HG03097 (cell line): ENCODE measurements around the gene C9orf43.

ENCODE experiments used
- ATAC-seq: cut with Tn5 transposase; IDR thresholded peaks from one replicate; pipeline ENCODE4 v1.9.1; 2021; ENCODE audit not compliant: unreplicated experiment, low FRiP score

The C9orf43 gene

DNA sequence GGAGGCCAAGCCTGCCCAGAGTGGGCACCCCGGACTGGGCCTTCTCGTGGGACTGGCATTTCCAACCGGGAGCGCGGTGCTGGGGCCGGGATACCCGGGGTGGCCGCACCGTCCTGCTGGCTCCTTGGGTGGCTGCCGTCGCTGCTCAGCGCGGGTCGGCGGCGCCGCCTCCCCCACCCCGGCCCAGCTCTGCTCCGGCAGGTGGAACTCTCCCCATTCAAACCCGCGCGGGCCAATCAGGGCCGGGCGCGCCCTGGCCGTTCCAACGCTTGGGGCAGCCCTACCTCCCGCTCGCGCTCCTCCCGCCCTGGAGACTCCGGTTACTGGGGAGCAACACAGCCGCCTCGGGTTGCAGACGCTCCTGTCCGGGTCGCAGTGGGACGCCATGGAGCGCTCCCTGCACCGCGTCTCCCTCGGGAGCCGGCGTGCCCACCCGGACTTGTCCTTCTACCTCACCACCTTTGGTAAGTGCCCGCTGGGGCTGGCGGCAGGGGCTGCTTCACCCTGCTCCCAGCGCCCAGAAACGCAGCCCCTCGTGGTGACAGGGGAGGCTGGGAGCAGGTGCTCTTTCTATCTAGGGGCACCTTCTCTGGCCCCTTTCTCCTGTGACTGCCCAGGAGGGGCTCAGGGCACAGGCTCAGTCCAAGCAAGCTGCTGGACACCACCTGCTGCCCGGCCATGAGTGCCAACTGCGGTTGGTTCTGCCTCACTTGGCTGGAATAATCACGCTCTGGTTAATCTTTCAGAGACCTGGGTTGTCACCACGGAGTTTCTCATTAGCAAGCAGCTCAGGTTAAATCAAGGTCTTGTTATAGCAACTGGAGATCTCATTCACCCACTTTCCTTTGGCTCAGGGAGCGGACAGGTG lies 53.1 kb downstream of the C9orf43 start, which contains the start of gene RGS3:
TSS of gene RGS3 (plus strand) at position 310 of the 868 bp plus-strand sequence. CDS start at position 386, 76 bp downstream.
- no peak for ATAC-seq

DNA sequence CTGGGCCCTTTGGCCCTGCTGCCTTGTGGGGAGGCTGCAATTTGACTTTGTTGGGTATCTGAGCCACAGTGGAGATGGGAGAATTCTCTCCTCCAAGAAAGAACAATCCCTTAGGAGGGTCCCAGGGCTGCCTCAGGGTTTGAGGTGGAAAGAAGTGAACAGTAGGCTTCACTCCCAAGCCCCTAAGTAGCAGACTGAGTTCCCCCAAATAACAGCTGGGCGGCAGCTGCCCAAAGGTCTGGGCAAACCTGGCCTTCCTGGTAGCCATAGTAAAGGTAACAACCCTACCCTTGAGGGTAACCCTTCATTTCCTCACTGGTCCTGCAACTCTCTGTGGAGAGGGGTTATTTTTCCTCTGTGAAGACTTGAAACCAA lies 53.7 kb downstream of the C9orf43 start:
- ATAC-seq = no peak

DNA sequence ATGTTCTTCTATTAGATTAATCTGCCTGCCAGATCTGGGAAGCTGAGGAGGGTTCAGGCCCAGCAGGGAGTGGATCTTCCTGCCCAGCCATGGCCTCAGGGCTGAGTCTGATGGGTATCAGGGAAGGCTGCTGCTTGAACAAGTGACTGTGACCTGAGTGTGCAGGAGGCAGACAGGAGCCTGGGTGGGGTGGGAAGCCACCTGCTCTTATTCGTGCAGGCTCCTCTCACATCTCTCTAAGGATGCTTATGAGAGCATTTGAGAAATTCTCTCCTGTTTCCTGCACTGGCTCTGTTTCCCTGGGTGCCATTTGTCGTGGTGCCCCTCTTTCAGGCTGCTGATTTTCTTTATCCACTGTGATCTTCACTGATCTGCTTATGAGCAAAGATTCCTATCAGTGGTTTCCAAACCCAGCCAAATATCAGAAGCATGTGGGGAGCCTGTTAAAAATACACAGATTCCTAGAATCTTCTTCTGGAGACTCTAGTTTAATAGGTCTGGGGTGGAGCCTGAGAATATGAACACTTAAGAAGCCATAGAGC lies 55.1 kb downstream of the C9orf43 start:
- ATAC-seq = no peak

DNA sequence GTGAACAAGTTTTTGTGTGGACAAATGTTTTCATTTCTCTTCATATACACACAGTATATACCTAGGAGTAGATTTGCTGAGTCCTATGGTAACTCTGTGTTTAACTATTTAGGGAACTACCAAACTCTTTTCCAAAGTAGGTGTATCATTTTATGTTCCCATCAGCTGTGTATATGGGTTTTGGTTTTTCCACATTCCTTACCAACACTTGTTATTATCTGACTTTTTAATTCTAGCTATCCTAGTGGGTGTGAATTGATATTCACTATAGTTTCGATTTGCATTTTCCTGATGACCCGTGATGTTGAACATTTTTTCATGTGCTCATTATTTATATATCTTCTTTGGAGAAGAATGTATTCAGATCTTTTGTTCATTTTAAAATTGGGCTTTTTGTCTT lies 56.6 kb downstream of the C9orf43 start:
- no peak for ATAC-seq

DNA sequence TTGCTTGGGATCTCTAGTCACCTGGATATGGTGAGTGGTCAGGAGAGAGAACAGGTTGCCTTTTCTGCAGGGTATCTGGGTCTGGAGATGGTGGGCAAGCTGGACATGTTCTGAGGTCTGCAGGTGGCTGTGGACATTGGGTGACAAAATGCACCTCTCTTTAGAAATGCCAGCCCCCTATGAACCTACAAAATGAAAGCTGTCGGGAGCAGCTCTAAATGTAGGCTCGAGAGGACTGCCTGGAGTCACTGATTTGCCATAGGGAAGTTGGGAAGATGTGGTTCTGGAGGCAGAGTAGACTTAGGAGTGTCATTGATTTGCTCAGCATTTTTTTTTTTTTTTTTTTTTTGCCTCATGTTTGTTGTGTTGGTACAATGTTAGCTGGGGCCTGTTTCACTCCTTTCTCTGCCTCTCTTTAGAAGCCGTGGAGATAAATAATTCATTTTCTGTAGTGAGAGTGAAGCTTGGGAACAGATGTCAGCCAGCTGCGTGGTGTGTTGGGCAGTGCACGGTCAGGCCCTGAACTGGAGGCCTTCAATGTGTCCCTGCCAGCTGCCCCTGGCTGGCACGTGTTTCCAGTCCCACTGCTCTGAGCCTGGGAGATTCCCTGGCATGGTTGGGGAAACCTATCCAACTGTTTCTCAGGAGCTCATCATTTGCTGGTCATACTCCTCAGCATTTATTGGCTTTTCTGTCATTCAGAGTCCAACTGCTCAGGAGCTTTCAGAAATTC lies 58.3 kb downstream of the C9orf43 start:
- no peak for ATAC-seq

DNA sequence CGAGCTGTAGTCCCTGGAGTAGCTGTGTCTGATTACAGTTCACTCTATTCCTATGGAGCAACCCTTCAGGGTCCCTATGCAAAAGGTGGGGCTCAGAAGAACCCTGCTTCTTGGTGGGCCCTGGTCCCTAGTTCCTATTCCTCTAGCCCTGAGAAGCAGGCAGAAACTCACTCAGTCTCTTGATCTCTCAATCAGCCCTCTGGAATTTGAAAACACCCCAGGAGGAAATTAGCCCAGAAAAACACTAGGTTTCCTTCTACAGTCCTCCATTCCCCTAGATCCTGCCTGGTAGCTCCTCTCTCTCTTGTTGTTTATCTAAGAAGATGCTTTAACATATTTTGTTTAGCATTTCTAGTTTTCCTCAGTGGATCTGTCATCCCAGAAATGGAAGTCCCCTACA lies 60.6 kb downstream of the C9orf43 start:
- no peak for ATAC-seq

DNA sequence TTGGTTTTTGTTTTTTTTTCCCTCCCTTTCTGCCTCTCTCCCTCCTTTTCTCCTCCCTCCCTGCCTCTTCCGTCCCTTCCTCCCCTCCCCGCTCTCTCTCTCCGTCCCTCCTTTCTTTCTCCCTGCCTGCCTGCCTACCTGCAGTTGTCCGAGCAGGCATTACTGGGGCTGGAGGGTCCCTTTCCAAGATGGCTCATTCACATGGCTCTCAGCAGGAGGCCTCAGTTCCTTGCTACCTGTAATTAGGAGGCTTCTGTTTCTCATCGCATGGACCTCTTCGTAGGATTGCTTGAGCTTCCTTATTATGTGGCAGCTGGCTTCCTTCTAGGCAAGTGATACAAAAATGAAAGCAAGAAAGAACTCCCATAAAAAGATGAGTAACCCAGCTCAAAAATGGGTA lies 61.0 kb downstream of the C9orf43 start:
- no peak for ATAC-seq

DNA sequence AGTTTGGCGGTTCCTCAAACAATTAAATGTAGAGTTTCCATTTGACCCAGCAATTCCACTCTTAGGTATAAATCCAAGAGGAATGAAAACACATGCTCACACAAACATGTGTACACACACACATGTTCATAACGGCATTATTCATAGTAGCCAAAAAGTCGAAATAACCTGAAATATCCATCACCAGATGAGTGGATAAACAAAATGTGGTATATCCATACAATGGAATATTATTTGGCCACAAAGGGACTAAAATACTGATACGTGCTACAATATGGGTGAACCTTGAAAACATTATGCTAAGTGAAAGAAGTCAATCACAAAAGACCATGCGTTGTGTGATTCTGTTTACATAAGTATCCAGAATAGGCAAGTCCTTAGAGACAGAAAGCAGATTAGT lies 61.7 kb downstream of the C9orf43 start:
- ATAC-seq = no peak

DNA sequence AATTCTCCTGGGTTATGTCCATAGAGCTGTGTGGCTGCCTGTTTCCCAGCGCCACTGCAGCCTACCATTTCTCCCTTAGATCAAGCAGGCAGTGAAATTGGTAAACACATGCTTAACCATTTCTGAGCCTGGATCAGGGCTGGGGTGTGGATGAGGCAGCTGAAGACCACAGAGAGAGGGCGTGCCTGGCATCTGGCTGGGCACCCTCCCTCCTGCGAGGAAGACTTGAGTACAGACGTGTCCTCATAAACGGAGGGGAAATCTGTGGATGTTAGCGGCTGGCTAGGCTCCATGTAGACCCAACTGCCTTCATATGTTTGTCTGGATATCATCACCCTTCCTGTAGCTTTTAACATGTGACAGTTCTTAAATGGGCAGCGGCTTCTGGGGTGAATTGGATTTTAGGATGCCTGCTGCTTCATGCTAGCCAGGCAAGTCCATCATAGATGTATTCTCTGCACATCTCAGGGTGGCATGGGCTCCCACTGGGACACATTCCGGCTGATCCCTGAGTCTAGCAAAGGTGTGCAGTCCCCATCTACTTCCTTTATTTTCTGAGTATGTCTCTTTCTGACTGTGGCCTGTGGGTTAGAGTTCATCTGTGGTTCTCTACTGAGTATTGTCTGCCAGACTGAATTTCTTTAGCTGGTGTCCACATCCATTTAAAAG lies 63.9 kb downstream of the C9orf43 start:
- ATAC-seq = no peak

DNA sequence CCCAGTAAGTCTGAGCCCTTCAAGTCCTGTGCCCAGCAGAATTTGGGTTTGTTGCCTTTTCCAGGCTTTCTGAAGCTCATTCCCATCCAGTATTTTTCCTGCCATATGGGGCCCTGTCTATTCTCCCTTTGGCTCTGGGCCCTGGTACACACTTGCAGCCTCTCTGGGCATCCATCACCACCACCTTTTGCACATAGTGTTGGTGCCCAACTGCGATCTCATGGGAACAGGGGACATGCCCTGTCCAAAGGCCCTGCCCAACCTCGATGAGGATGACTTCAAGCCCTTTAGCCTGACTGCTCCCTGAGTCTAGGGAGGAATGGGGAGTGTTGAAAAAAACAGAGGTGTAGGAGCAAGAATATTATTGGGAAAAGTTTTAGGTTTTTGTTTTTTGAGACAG lies 64.5 kb downstream of the C9orf43 start:
- no peak for ATAC-seq

DNA sequence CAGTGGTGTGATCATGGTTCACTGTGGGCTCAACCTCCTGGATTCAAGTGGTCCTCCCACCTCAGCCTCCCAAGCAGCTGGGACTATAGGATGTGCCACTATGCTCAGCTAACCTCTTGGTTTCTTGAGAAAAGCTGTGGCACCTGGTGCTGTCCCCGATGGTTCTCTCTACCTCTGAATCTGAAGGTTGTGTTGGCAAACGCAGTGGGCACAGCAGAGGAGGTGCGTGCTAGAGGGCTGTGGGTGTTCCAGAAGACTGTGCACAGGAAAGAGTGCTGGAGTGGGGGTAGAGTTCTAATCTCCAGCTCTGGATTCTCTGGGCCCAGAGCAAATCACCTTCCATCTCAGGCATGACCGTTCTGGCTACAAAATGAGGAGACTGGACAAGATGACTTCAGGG lies 65.4 kb downstream of the C9orf43 start:
- ATAC-seq = no peak

DNA sequence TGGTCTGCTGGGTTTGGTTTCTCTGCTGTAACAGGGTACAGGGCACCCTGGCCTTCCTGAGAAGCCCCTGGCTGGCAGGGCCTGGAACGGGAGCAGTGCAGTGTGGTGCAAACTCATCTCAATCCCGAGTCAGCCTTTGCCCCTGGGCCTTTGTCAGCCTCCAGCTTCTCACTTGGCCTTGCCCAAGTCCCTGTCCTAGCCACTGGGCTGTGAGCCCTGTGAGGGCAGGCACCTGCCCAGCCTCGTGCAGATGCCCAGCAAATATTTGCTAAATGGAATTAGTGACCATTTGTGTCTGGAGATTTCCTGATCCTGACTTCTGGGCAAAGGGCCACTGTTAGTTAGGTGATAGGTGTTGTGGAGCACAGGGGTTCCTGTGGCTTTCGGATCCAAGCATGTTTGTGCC lies 66.0 kb downstream of the C9orf43 start:
- ATAC-seq = no peak

DNA sequence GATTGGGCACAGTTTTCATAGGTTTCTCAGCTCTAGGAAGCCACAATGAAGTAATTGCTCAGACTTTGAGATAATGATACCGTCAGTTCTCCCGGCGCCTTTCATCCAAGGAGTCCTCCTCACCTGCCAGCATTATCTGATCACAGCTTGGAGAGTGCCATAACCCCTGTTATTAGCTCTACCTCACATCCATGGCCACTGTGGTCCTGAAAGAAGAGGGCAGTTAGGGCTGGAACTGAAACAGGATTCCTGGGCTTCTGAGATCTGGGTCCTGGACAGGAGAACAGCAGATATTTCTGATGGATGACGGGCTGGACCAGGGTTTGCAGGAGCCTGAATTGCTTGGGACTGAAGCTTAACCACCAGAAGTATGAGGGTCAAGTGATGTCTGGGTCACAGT lies 66.5 kb downstream of the C9orf43 start:
- ATAC-seq = no peak

DNA sequence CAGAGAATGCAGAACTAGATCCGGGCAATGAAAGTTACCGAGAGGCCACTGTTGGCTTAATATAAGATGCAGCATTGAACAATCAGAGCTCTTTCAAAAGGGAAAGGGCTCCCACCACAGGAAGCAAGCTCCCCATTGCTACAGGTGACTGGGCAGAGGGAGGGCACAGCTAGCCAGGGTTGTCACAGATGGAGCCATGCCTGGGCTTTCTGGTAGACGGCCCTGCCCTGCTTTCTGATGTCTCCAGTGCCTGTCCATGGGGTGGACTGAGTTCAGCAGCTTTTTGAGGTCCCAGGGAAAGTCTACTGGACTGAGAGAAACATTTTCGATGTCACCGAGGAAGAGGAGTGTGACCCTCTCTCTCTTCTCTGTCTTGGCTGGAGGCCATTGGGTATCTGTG lies 67.1 kb downstream of the C9orf43 start:
- no peak for ATAC-seq

DNA sequence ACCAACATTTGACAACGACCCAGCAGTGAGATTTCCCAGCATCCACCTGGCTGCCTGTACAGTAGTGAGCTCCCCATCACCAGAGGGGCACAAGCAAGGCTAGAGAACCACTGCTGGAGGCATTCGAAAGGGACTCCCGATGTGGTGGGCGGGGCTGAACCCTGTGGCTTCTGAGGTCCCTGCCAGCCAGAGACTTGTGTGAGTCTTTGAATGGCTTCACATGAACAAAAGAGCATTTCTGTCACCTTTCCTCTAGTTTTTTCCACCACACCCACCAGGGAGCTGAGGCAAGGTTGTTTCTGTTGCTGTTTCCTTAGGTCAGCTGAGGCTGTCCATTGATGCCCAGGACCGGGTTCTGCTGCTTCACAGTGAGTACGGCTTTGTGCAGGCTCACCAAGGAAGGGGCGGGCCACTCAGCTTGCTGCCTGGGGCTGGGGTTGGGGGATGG lies 68.7 kb downstream of the C9orf43 start:
- no peak for ATAC-seq
